H1 (cell line): ENCODE measurements around the gene CLBA1. TPM values are rescaled to one million over a fixed set of nuclear protein-coding genes. Genes with fewer than 3 reads are reported as not detected.
"Not testable (repeated sequence)": the region's sequence is repeated elsewhere in the genome, so short reads cannot be mapped to it uniquely, and the experiment has no call there.

Experiments used
- CTCF ChIA-PET: fragments of 300-600 bp; sonication (Branson Sonifier 250); formaldehyde crosslinking; loops from one replicate; lab custom pipeline; 2021; ENCODE audit not compliant: partially characterized antibody; lab: Charles Lee
- POLR2A ChIA-PET: fragments of 300-600 bp; sonication (Branson Sonifier 250); formaldehyde crosslinking; loops from one replicate; lab custom pipeline; 2021; ENCODE audit warnings: inconsistent platforms; ENCODE audit not compliant: partially characterized antibody; lab: Charles Lee
- DNase-seq, 2 experiments: peaks; one replicate each; pipeline versions ENCODE4 v3.0.0 to v3.0.0-alpha.2; 2010 to 2022; ENCODE audit warnings: low spot score in 2 of 2, low read depth in 1 of 2, mixed read lengths in 1 of 2
- FAIRE-seq: peaks from 2 replicates; lab custom pipeline; 2011; peaks lifted over from hg19 to GRCh38; lab: Jason Lieb, UNC
- H2AFZ ChIP-seq: 2 replicates; pipeline ENCODE4 v1.8.1; 2012; ENCODE audit warnings: low read length, inconsistent platforms
- H2AK5ac ChIP-seq: 2 replicates; pipeline ENCODE4 v1.6.1; 2013; ENCODE audit warnings: low read depth, low read length
- H2BK120ac ChIP-seq: replicated peaks from 2 replicates; pipeline ENCODE3; 2013; ENCODE audit warnings: low read depth, low read length, inconsistent platforms
- H2BK12ac ChIP-seq: 2 replicates; pipeline ENCODE4 v1.6.1; 2013; ENCODE audit warnings: low read depth, low read length
- H2BK15ac ChIP-seq: 2 replicates; pipeline ENCODE4 v1.6.1; 2013; ENCODE audit warnings: low read length
- H2BK20ac ChIP-seq: 2 replicates; pipeline ENCODE4 v1.6.1; 2013; ENCODE audit warnings: low read length
- H2BK5ac ChIP-seq: 2 replicates; pipeline ENCODE4 v1.6.1; 2013; ENCODE audit warnings: low read depth, low read length
- H3K14ac ChIP-seq: 2 replicates; pipeline ENCODE4 v1.6.1; 2013; ENCODE audit warnings: inconsistent platforms; ENCODE audit not compliant: insufficient read length
- H3K18ac ChIP-seq: 2 replicates; pipeline ENCODE4 v1.6.1; 2013; ENCODE audit warnings: low read length; ENCODE audit errors: extremely low read depth
- H3K23ac ChIP-seq: 2 replicates; pipeline ENCODE4 v1.6.1; 2013; ENCODE audit warnings: inconsistent platforms; ENCODE audit not compliant: insufficient read length
- H3K23me2 ChIP-seq: 2 replicates; pipeline ENCODE4 v1.6.1; 2013; ENCODE audit warnings: low read depth, low read length
- H3K27ac ChIP-seq: 2 replicates; pipeline ENCODE4 v1.6.1; 2011; ENCODE audit warnings: low read depth, low read length, inconsistent platforms
- H3K27me3 ChIP-seq, 4 experiments: replicated peaks in 1 of 4; 1 replicate in 1 of 4; 2 replicates in 3 of 4; pipeline versions ENCODE4 v1.6.1 to v1.8.1; 2011 to 2013; ENCODE audit warnings: low read length in 3 of 4, mild to moderate bottlenecking in 3 of 4, inconsistent platforms in 2 of 4, mixed read lengths in 2 of 4, moderate library complexity in 1 of 4; ENCODE audit not compliant: control insufficient read depth in 3 of 4, insufficient read depth in 3 of 4; ENCODE audit errors: extremely low read depth in 1 of 4
- H3K36me3 ChIP-seq, 4 experiments: 2 replicates each; pipeline versions ENCODE4 v1.6.1 to v1.8.1; 2011 to 2013; ENCODE audit warnings: mild to moderate bottlenecking in 4 of 4, low read length in 3 of 4, moderate library complexity in 2 of 4, control low read depth in 1 of 4, inconsistent platforms in 1 of 4; ENCODE audit not compliant: insufficient read depth in 4 of 4, control insufficient read depth in 2 of 4
- H3K4ac ChIP-seq: replicated peaks from 2 replicates; pipeline ENCODE3; 2013; ENCODE audit warnings: low read length, low read depth, mixed read lengths, inconsistent platforms; ENCODE audit not compliant: insufficient read length
- H3K4me1 ChIP-seq, 4 experiments: replicated peaks in 1 of 4; 1 replicate in 1 of 4; 2 replicates in 3 of 4; pipeline versions ENCODE4 v1.6.1 to v1.8.1; 2011 to 2013; ENCODE audit warnings: low read length in 3 of 4, inconsistent platforms in 2 of 4, mixed read lengths in 1 of 4; ENCODE audit not compliant: insufficient read depth in 4 of 4, control insufficient read depth in 3 of 4
- H3K4me2 ChIP-seq, 2 experiments: 2 replicates each; pipeline versions ENCODE4 v1.6.1 to v1.8.1; 2011 to 2013; ENCODE audit warnings: low read depth in 2 of 2, low read length in 2 of 2, control low read depth in 1 of 2, inconsistent platforms in 1 of 2, mild to moderate bottlenecking in 1 of 2; ENCODE audit not compliant: insufficient read depth in 1 of 2
- H3K4me3 ChIP-seq, 4 experiments: fragments of 200-600, 300-600 bp in 1 of 4; sonication (generic), shearing (Covaris generic), sonication (Bioruptor Twin) in 1 of 4; 2 replicates each; pipeline versions ENCODE4 v1.5.1 to v1.8.1; 2011 to 2016; ENCODE audit warnings: low read length in 4 of 4, low read depth in 3 of 4, control low read depth in 2 of 4, inconsistent platforms in 2 of 4, mild to moderate bottlenecking in 2 of 4, mixed read lengths in 1 of 4, moderate library complexity in 1 of 4; ENCODE audit not compliant: insufficient read depth in 2 of 4; ENCODE audit errors: extremely low read depth in 1 of 4
- H3K56ac ChIP-seq: replicated peaks from 2 replicates; pipeline ENCODE3; 2013; ENCODE audit warnings: low read depth, mild to moderate bottlenecking, mixed read lengths, low read length, inconsistent platforms; ENCODE audit not compliant: insufficient read length
- H3K79me1 ChIP-seq: 2 replicates; pipeline ENCODE4 v1.6.1; 2013; ENCODE audit warnings: low read depth, low read length, control low read depth
- H3K79me2 ChIP-seq, 2 experiments: 2 replicates each; pipeline versions ENCODE4 v1.6.1 to v1.8.1; 2012 to 2013; ENCODE audit warnings: low read length in 2 of 2, mild to moderate bottlenecking in 2 of 2, inconsistent platforms in 1 of 2; ENCODE audit not compliant: insufficient read depth in 2 of 2, control insufficient read depth in 1 of 2
- H3K9ac ChIP-seq, 4 experiments: replicated peaks in 1 of 4; 1 replicate in 1 of 4; 2 replicates in 3 of 4; pipeline versions ENCODE4 v1.6.1 to v1.8.1; 2011 to 2013; ENCODE audit warnings: low read depth in 3 of 4, low read length in 3 of 4, control low read depth in 2 of 4, mild to moderate bottlenecking in 2 of 4, moderate library complexity in 2 of 4, inconsistent platforms in 1 of 4; ENCODE audit errors: extremely low read depth in 1 of 4
- H3K9me3 ChIP-seq, 2 experiments: 2 replicates each; pipeline versions ENCODE4 v1.6.1 to v1.8.1; 2012 to 2013; ENCODE audit warnings: mild to moderate bottlenecking in 2 of 2, moderate library complexity in 2 of 2, control low read depth in 1 of 2, inconsistent platforms in 1 of 2, low read depth in 1 of 2, low read length in 1 of 2, mixed read lengths in 1 of 2; ENCODE audit not compliant: insufficient read depth in 2 of 2
- H4K20me1 ChIP-seq, 2 experiments: replicated peaks in 1 of 2; 2 replicates each; pipeline versions ENCODE3 to v1.8.1; 2011 to 2013; ENCODE audit warnings: inconsistent platforms in 2 of 2, low read length in 2 of 2, mild to moderate bottlenecking in 1 of 2; ENCODE audit not compliant: insufficient read depth in 2 of 2, control insufficient read depth in 1 of 2
- H4K5ac ChIP-seq: 2 replicates; pipeline ENCODE4 v1.6.1; 2013; ENCODE audit warnings: low read length, low read depth, mixed read lengths, inconsistent platforms; ENCODE audit not compliant: insufficient read length
- H4K8ac ChIP-seq: 2 replicates; pipeline ENCODE4 v1.8.0; 2013; ENCODE audit warnings: mild to moderate bottlenecking, moderate library complexity, low read length, inconsistent platforms; ENCODE audit not compliant: insufficient read depth; ENCODE audit errors: extremely low read depth
- H4K91ac ChIP-seq: replicated peaks from 2 replicates; pipeline ENCODE3; 2013; ENCODE audit warnings: low read length, mixed read lengths, inconsistent platforms; ENCODE audit not compliant: insufficient read length
- WGBS, 2 experiments: shearing (Covaris generic) in 1 of 2; methylation state at CpG; one replicate each; pipeline versions ENCODE4 v1.1.6 to v1.1.7; 2013 to 2015; ENCODE audit warnings: low lambda C conversion rate in 2 of 2, mixed read lengths in 2 of 2, inconsistent platforms in 1 of 2, low coverage in 1 of 2, missing lambda C conversion rate in 1 of 2; ENCODE audit not compliant: insufficient replicate concordance in 2 of 2, insufficient coverage in 1 of 2, insufficient read length in 1 of 2; ENCODE audit errors: extremely low coverage in 1 of 2, missing lambda C conversion rate in 1 of 2; 5-methylcytosine and 5-hydroxymethylcytosine counted together
- polyA plus RNA-seq, 7 experiments: library from polyadenylated mRNA; depleted of rRNA in 3 of 7; stranded (reverse) in 5 of 7; unstranded in 2 of 7; fragments of >200 nt in 5 of 7; fragments of 200-250 nt in 2 of 7; gene quantifications; 1 replicate in 5 of 7; 2 replicates in 1 of 7; 4 replicates in 1 of 7; pipeline versions ENCODE4 v1.2.1 to v1.2.3, GENCODE V29; 2011 to 2013; ENCODE audit warnings: missing spikeins in 2 of 7, mixed read lengths in 2 of 7
- total RNA-seq: library from RNA; stranded (reverse); fragmentation: NEBNext Ultra II Directional; extraction: Animal tissue kit (Norgen Biotek cat#: 25700); gene quantifications from 2 replicates; pipeline ENCODE4 v1.2.1, GENCODE V29; 2021

The CLBA1 gene
- total and polyA plus RNA-seq, 2 of the 8 experiments (the other 6 are each of a cell fraction or from before 2014, with no cell fraction given) = 1.6 to 2.4 TPM

DNA sequence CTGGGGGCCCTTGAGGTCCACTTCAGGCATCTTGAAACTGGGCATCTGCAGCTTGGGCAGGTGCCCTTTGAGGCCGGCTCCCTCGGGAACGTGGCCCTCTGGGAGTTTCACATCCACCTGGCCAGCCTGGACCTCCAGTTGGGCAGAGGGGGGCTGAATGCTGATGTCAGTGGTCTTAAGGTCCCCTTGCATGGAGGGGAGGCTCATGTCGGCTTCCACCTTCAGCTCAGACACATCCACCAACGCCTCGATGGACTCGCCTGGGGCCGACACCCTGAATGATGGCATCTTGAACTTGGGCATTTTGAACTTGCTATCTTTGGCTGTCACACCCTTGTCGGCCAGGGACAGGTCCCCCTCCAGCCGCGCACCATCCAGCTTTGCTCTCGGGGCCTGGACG, 38.4 kb upstream of the CLBA1 start:
- H4K5ac ChIP-seq, FAIRE-seq, H3K9ac ChIP-seq: not testable (repeated sequence)

More for the DNA sequence above, 38.4 kb upstream of the CLBA1 start:
- H2BK12ac ChIP-seq, H3K23me2 ChIP-seq, H4K91ac ChIP-seq, H3K4ac ChIP-seq, H3K4me1 ChIP-seq, H3K27ac ChIP-seq, H2BK20ac ChIP-seq, H3K4me2 ChIP-seq, DNase-seq, H3K79me2 ChIP-seq, H3K14ac ChIP-seq, H3K56ac ChIP-seq, H2BK120ac ChIP-seq, H4K20me1 ChIP-seq, H2BK5ac ChIP-seq, H2AFZ ChIP-seq, H3K4me3 ChIP-seq, H3K23ac ChIP-seq, H2AK5ac ChIP-seq, H3K18ac ChIP-seq, H3K27me3 ChIP-seq, H4K8ac ChIP-seq, H3K36me3 ChIP-seq, H2BK15ac ChIP-seq, H3K79me1 ChIP-seq: not testable (repeated sequence)
- POLR2A ChIA-PET = interaction anchor here (0.6 to 1.2 kb wide), 2 partner anchors 8 to 183 kb away, joined by 3 read pairs; no protein-coding TSS in a partner anchor
- CTCF ChIA-PET = interaction anchor here (1.7 kb wide), 1 partner anchor 9 kb away, joined by 4 read pairs; no protein-coding TSS in a partner anchor
- 92% methylated on average over 6 of the region's 13 CpGs; no CpG with 5 or more reads in 1 of the 2 experiments for WGBS, 2 experiments
- peaks cover 0 to 74% of the 10 kb centered on the region in 2 experiments; a peak in 1 of 4 replicates for H3K9me3 ChIP-seq
